ENCODE results near the gene COQ10B. TPM values are rescaled to one million over a fixed set of nuclear protein-coding genes. Genes with fewer than 3 reads are reported as not detected.

The COQ10B gene
- total and polyA plus RNA-seq, 8 donors: 2.9 to 47.7 (median 18.7) TPM

DNA sequence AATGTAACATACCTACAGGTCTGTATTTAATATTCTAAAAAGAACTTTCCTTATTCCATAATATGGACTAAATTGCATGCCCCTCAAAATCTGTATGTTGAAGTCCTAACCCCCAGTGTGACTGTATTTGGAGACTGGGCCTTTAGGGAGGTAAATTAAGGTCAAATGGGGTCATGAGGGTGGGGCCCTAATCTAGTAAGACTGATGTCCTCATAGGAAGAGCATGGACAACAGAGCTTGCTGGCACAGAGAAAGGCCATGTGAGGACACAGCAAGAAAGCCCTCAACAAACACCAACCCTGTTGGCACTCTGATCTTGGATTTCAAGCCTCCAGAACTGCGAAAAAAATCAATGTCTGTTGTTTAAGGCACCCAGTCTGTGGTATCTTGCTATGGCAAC, 37.1 kb upstream of the COQ10B start:
- 82 to 93% (median 90%) methylated on average over 1 of the region's 1 CpG for WGBS, 5 donors
- H3K36me3 ChIP-seq: peaks cover 75 to 100% (median 99%) of the 10 kb centered on the region in 4 donors
- intact Hi-C loops (cut with DNase I; ENCODE audit: low total_unique reads): no loop called here

DNA sequence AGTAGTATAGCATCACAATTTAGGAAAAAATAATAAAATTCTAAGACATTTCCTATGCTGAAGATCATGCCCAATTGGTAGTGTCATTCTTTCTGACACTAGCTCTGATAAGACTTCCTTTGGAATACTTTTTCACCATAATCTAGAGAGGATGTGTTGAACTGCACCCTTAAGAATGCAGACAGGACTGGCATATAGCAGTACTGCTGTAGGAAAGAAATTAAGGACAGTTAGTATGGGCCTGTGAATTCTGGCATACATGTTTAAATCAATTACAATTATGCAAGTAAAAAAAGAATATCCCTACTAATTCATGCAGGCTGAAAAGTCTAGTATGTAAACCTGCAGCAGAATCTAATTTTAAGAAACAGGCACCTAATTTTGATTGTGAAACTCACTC, 33.9 kb upstream of the COQ10B start:
- Histone ChIP-seq H3K27me3 (no peaks in the 10 kb centered on the region), H3K9me3 (no peaks in the 10 kb centered on the region), H3K4me3 (no peak overlapping the region), H3K36me3 (peaks cover 56 to 93% (median 92%) of the 10 kb centered on the region in 4 donors), H3K4me1 (peaks cover 10 to 41% (median 29%) of the 10 kb centered on the region in 4 donors), H3K27ac (peak overlapping the region in 1 of 5 donors; percentile 28)
- intact Hi-C loops (cut with DNase I; ENCODE audit: low total_unique reads): no loop called here
- DNase-seq: no peak
- TF ChIP-seq POLR2AphosphoS5 (IDR thresholded peaks at IDR 0.05) (no peak), EP300 (IDR thresholded peaks at IDR 0.05) (no peak), POLR2A (IDR thresholded peaks at IDR 0.05) (no peak)
- TF ChIP-seq, protein P1, sequence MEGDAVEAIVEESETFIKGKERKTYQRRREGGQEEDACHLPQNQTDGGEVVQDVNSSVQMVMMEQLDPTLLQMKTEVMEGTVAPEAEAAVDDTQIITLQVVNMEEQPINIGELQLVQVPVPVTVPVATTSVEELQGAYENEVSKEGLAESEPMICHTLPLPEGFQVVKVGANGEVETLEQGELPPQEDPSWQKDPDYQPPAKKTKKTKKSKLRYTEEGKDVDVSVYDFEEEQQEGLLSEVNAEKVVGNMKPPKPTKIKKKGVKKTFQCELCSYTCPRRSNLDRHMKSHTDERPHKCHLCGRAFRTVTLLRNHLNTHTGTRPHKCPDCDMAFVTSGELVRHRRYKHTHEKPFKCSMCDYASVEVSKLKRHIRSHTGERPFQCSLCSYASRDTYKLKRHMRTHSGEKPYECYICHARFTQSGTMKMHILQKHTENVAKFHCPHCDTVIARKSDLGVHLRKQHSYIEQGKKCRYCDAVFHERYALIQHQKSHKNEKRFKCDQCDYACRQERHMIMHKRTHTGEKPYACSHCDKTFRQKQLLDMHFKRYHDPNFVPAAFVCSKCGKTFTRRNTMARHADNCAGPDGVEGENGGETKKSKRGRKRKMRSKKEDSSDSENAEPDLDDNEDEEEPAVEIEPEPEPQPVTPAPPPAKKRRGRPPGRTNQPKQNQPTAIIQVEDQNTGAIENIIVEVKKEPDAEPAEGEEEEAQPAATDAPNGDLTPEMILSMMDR (IDR thresholded peaks at IDR 0.05): no peak

More for the DNA sequence above, 37.1 kb upstream of the COQ10B start:
- H3K9me3 ChIP-seq: no peaks in the 10 kb centered on the region
- no peaks in the 10 kb centered on the region for H3K27me3 ChIP-seq
- no peak overlapping the region for H3K27ac ChIP-seq
- TF ChIP-seq POLR2A (IDR thresholded peaks at IDR 0.05) (no peak), EP300 (IDR thresholded peaks at IDR 0.05) (no peak), POLR2AphosphoS5 (IDR thresholded peaks at IDR 0.05) (no peak)
- TF ChIP-seq, protein P1 (IDR thresholded peaks at IDR 0.05): no peak
- no peak overlapping the region for H3K4me3 ChIP-seq
- peaks cover 0 to 12% (median 4%) of the 10 kb centered on the region in 4 donors for H3K4me1 ChIP-seq
- no peak for DNase-seq

DNA sequence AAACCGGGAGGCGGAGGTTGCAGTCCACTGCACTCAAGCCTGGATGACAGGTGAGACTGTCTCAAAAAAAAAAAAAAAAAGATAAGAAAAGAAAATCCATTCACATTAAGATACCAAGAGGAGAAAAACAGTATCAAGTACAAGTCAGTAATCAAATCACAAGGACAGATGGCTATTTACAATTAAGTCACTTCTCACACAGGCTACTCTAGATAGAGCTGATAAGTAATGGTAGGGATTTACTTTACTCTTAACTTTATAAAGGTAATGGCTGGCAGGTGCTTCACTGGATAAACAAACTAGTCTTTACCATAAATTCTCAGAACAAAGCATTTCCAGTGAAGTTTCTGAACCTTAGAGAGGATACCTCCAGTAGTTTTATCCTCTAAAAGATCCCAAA, 30.0 kb upstream of the COQ10B start:
- Histone ChIP-seq H3K27me3 (no peaks in the 10 kb centered on the region), H3K4me3 (no peak overlapping the region), H3K4me1 (peaks cover 38 to 78% (median 65%) of the 10 kb centered on the region in 4 donors), H3K9me3 (no peaks in the 10 kb centered on the region), H3K36me3 (peaks cover 21 to 58% (median 55%) of the 10 kb centered on the region in 4 donors), H3K27ac (no peak overlapping the region)
- intact Hi-C loops (cut with DNase I; ENCODE audit: low total_unique reads): no loop called here
- TF ChIP-seq, protein P1 (IDR thresholded peaks at IDR 0.05): no peak
- TF ChIP-seq POLR2AphosphoS5 (IDR thresholded peaks at IDR 0.05): no peak
- no peak for TF ChIP-seq POLR2A (IDR thresholded peaks at IDR 0.05)
- TF ChIP-seq EP300 (IDR thresholded peaks at IDR 0.05): no peak
- WGBS, 5 donors: 78 to 93% (median 85%) methylated on average over 2 of the region's 2 CpGs
- no peak for DNase-seq

DNA sequence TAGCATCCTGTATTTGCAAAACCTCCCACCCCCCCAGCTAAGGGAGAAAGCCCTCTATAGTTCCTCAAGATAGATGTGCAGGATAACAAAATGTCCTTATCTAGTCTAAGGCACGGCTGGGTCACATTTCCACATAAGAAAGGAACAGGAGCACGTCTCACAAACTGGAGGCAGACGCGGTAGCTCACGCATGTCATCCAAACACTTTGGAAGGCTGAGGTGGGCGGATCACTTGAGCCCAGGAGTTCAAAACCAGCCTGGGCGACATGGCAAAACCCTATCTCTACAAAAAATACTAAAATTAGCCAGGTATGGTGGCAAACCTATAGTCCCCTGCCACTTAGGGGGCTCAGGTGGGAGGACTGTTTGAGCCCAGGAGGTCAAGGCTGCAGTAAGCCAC, 27.8 kb upstream of the COQ10B start:
- H3K27me3 ChIP-seq: no peaks in the 10 kb centered on the region
- 44 to 56% (median 50%) methylated on average over 7 of the region's 7 CpGs for WGBS, 5 donors
- H3K4me1 ChIP-seq: peaks cover 44 to 99% (median 83%) of the 10 kb centered on the region in 4 donors
- H3K36me3 ChIP-seq: peaks cover 5 to 45% (median 40%) of the 10 kb centered on the region in 4 donors
- intact Hi-C loops (cut with DNase I; ENCODE audit: low total_unique reads): no loop called here
- no peaks in the 10 kb centered on the region for H3K9me3 ChIP-seq
- DNase-seq: no peak
- TF ChIP-seq POLR2A (IDR thresholded peaks at IDR 0.05): no peak
- TF ChIP-seq POLR2AphosphoS5 (IDR thresholded peaks at IDR 0.05): no peak
- TF ChIP-seq EP300 (IDR thresholded peaks at IDR 0.05): no peak
- TF ChIP-seq, protein P1 (IDR thresholded peaks at IDR 0.05): no peak
- no peak overlapping the region for H3K27ac ChIP-seq
- H3K4me3 ChIP-seq: no peak overlapping the region

All from stomach (tissue), 9 donors.